Central memory CD8-positive, alpha-beta T cell (primary cell): ENCODE results near the gene WIPI1.
"Not testable (repeated sequence)": the region's sequence is repeated elsewhere in the genome, so short reads cannot be mapped to it uniquely, and the experiment has no call there.

ENCODE experiments used
- ATAC-seq: fragments of 150-1000 bp; cut with Tn5 transposase; replicated peaks from 2 replicates; pipeline ENCODE4 v1.10.0; 2022; ENCODE audit warnings: mild to moderate bottlenecking, moderate FRiP score, moderate number of reproducible peaks; ENCODE audit not compliant: poor library complexity, severe bottlenecking; ENCODE audit errors: extremely low read depth
- DNase-seq, 2 donors: peaks; one replicate each; pipeline ENCODE4 v3.0.0; 2021; ENCODE audit warnings: low spot score in 2 of 2
- H3K27ac Mint-ChIP-seq: one replicate; pipeline ENCODE4 v1.8.0; 2022; ENCODE audit warnings: low read depth, mild to moderate bottlenecking, moderate library complexity, mixed read lengths
- H3K27me3 Mint-ChIP-seq: one replicate; pipeline ENCODE4 v1.8.0; 2022; ENCODE audit warnings: mixed read lengths
- H3K36me3 Mint-ChIP-seq: one replicate; pipeline ENCODE4 v1.8.0; 2022; ENCODE audit warnings: mild to moderate bottlenecking, moderate library complexity, mixed read lengths; ENCODE audit not compliant: insufficient read depth
- H3K4me1 Mint-ChIP-seq: one replicate; pipeline ENCODE4 v1.8.0; 2022; ENCODE audit warnings: mixed read lengths
- H3K4me3 Mint-ChIP-seq: one replicate; pipeline ENCODE4 v1.8.0; 2022; ENCODE audit warnings: mild to moderate bottlenecking, moderate library complexity, mixed read lengths
- H3K9me3 Mint-ChIP-seq: one replicate; pipeline ENCODE4 v1.8.0; 2022; ENCODE audit warnings: mixed read lengths

WIPI1 gene, protein sequence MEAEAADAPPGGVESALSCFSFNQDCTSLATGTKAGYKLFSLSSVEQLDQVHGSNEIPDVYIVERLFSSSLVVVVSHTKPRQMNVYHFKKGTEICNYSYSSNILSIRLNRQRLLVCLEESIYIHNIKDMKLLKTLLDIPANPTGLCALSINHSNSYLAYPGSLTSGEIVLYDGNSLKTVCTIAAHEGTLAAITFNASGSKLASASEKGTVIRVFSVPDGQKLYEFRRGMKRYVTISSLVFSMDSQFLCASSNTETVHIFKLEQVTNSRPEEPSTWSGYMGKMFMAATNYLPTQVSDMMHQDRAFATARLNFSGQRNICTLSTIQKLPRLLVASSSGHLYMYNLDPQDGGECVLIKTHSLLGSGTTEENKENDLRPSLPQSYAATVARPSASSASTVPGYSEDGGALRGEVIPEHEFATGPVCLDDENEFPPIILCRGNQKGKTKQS

GRCh38 chr17:68457168-68457538 is at the start of gene WIPI1:
Gene WIPI1 (minus strand): TSS chr17:68457496. CDS start chr17:68457421, 75 bp downstream.
- Mint-ChIP-seq H3K4me3 (peak within 1 kb of the TSS; percentile 84), H3K4me1 (peaks cover 53% of the 10 kb centered on the region), H3K9me3 (no peaks in the 10 kb centered on the region), H3K27me3 (no peaks in the 10 kb centered on the region), H3K27ac (peak within 1 kb of the TSS; percentile 88), H3K36me3 (peaks cover 7% of the 10 kb centered on the region)
- DNase-seq = peak in 1 of 2 donors; percentile 41
- peak; percentile 29 for ATAC-seq

GRCh38 chr17:68505951-68506350 is 48.7 kb upstream of the WIPI1 start:
- H3K4me1 Mint-ChIP-seq = peaks cover 21% of the 10 kb centered on the region
- no peaks in the 10 kb centered on the region for H3K9me3 Mint-ChIP-seq
- no peak for DNase-seq
- peaks cover 14% of the 10 kb centered on the region for H3K27me3 Mint-ChIP-seq
- ATAC-seq = no peak
- no peak overlapping the region for H3K4me3 Mint-ChIP-seq
- peaks cover 4% of the 10 kb centered on the region for H3K36me3 Mint-ChIP-seq
- H3K27ac Mint-ChIP-seq = no peak overlapping the region

GRCh38 chr17:68501074-68501473 is 43.8 kb upstream of the WIPI1 start:
- DNase-seq (no peak), ATAC-seq (no peak)
- H3K27me3 Mint-ChIP-seq = peaks cover 17% of the 10 kb centered on the region
- no peak overlapping the region for H3K4me3 Mint-ChIP-seq
- H3K36me3 Mint-ChIP-seq = no peaks in the 10 kb centered on the region
- H3K27ac Mint-ChIP-seq = no peak overlapping the region
- H3K4me1 Mint-ChIP-seq = peaks cover 23% of the 10 kb centered on the region
- H3K9me3 Mint-ChIP-seq = no peaks in the 10 kb centered on the region

- peaks cover 17% of the 10 kb centered on the region for H3K27me3 Mint-ChIP-seq
- DNase-seq (no peak), ATAC-seq (no peak)
- no peaks in the 10 kb centered on the region for H3K36me3 Mint-ChIP-seq
- no peak overlapping the region for H3K4me3 Mint-ChIP-seq
- H3K27ac Mint-ChIP-seq = no peak overlapping the region
- H3K4me1 Mint-ChIP-seq = peaks cover 23% of the 10 kb centered on the region
- H3K9me3 Mint-ChIP-seq = no peaks in the 10 kb centered on the region
Observed at GRCh38 chr17:68499587-68499986, 42.3 kb upstream of the WIPI1 start.

GRCh38 chr17:68498479-68499326 is 41.4 kb upstream of the WIPI1 start:
- Mint-ChIP-seq H3K9me3 (no peaks in the 10 kb centered on the region), H3K36me3 (no peaks in the 10 kb centered on the region), H3K27ac (peak overlapping the region; percentile 33), H3K4me3 (no peak overlapping the region), H3K27me3 (peaks cover 17% of the 10 kb centered on the region), H3K4me1 (peaks cover 23% of the 10 kb centered on the region)
- ATAC-seq (no peak), DNase-seq (no peak)

DNA sequence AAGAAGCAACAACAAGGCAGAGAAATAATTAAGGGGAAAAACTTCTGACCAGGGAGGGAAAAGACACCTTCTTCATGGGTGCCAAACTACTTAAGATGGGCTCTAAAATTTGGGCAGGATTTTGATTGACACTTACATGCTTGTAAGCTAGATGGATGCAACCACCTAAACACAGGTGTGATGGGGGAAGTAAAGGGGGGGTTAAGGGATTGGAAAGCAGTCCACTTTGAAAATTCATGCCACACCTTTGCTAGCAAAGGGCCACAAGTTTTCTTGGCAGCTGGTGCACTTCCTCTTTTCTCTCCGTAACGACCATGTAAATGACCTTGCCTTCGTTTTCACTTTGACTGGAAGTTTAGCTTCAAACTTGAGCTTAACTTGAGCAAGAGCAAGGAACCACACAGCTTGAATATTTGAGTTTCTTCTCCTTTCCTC is 40.6 kb upstream of the WIPI1 start:
- DNase-seq (no peak), ATAC-seq (peak; percentile 40)
- peaks cover 17% of the 10 kb centered on the region for H3K27me3 Mint-ChIP-seq
- H3K4me3 Mint-ChIP-seq = no peak overlapping the region
- peak overlapping the region; percentile 33 for H3K27ac Mint-ChIP-seq
- H3K4me1 Mint-ChIP-seq = peaks cover 23% of the 10 kb centered on the region
- H3K36me3 Mint-ChIP-seq = no peaks in the 10 kb centered on the region
- no peaks in the 10 kb centered on the region for H3K9me3 Mint-ChIP-seq

DNA sequence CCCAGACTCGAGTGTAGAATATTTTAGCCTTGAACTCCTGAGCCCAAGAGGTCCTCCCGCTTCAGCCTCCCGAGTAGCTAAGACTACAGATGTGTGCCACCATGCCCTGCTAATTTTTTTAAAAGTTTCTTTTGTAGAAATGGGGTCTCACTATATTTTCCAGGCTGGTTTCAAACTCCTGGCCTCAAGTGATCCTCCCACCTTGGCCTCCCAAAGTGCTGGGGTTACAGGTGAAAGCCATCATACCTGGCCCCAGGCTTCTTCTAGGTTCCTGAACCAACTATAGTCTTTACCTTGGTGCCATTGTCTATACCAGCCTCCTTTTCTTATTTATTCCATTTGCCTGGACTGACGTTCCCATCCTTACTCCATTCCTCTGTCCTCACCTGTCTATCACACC is 37.8 kb upstream of the WIPI1 start:
- H3K27ac Mint-ChIP-seq = no peak overlapping the region
- no peaks in the 10 kb centered on the region for H3K27me3 Mint-ChIP-seq

GRCh38 chr17:68492394-68493054 is 35.2 kb upstream of the WIPI1 start:
- H3K27ac Mint-ChIP-seq, H3K4me3 Mint-ChIP-seq, H3K36me3 Mint-ChIP-seq, H3K27me3 Mint-ChIP-seq, ATAC-seq, H3K9me3 Mint-ChIP-seq, DNase-seq: not testable (repeated sequence)
- H3K4me1 Mint-ChIP-seq = peaks cover 16% of the 10 kb centered on the region

More for the DNA sequence above, 37.8 kb upstream of the WIPI1 start:
- H3K36me3 Mint-ChIP-seq = no peaks in the 10 kb centered on the region
- no peak for DNase-seq
- ATAC-seq = no peak
- no peak overlapping the region for H3K4me3 Mint-ChIP-seq
- peaks cover 23% of the 10 kb centered on the region for H3K4me1 Mint-ChIP-seq
- no peaks in the 10 kb centered on the region for H3K9me3 Mint-ChIP-seq

DNA sequence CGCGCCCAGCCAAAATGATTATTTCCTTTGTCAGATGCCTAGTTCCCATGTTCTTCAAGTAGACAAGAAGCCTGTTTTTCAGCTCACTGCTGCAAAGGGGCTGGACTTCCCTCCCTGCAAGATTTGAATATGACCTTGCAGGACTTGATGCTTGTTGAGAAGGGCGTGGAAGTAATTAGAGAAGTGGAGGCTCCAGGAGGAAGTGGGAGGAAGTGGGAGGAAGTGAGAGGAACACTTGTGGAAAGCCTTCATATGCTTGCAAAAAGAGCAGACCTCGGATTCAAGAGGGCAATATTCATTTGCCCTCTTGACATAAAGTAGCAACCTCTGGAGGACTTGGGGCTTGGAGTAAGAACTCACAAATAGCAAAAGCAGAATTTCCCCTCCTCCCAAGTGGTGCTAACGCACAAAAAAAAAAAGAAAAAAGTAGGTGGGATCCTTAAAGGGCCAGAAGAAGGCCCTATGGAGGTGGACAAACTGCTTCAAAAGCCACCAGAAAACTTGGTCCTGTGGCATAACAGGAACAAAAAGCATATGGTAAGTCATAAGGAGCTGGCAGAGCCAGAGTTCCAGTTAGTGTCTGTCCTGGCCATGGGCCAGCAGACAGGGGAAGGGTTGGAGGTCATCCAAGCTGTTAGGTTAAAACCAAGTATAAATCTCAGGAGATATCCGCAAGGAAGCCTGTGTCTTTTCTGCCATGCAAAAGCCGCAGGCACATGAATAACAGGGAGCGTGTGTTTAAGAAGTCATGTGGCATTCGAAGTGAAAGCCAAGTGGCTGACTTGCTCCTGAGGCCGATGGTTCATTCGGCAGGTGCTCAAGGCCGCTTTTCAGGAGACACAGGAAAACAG is 34.3 kb upstream of the WIPI1 start:
- no peak for ATAC-seq
- peak overlapping the region; percentile 41 for H3K27ac Mint-ChIP-seq

DNA sequence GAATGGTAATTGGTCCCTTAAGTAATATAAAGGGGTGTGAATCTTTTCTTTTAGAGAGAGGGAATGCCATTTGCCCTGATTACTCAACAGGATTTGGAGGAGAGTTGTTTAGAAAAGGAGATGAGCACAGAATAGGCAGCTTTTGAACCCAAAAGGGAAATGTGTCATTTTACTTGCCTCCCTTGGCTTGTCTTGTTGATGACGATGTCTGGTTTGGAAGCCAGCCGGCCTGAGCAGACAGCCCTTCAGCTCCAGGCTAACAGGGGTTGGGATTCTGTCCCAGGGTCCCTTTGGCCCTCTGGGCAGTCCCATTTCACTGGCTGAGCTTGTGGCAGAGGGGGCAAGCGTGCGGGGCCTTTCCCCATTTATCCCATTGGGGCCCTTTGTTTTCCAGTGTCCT is 32.6 kb upstream of the WIPI1 start:
- Mint-ChIP-seq H3K4me1 (peaks cover 18% of the 10 kb centered on the region), H3K4me3 (no peak overlapping the region), H3K9me3 (no peaks in the 10 kb centered on the region), H3K27ac (no peak overlapping the region), H3K36me3 (peaks cover 7% of the 10 kb centered on the region), H3K27me3 (peaks cover 17% of the 10 kb centered on the region)
- DNase-seq (no peak), ATAC-seq (no peak)

More for the DNA sequence above, 34.3 kb upstream of the WIPI1 start:
- Mint-ChIP-seq H3K27me3 (peaks cover 3% of the 10 kb centered on the region), H3K9me3 (no peaks in the 10 kb centered on the region), H3K36me3 (peaks cover 7% of the 10 kb centered on the region), H3K4me1 (peaks cover 18% of the 10 kb centered on the region), H3K4me3 (no peak overlapping the region)
- no peak for DNase-seq

DNA sequence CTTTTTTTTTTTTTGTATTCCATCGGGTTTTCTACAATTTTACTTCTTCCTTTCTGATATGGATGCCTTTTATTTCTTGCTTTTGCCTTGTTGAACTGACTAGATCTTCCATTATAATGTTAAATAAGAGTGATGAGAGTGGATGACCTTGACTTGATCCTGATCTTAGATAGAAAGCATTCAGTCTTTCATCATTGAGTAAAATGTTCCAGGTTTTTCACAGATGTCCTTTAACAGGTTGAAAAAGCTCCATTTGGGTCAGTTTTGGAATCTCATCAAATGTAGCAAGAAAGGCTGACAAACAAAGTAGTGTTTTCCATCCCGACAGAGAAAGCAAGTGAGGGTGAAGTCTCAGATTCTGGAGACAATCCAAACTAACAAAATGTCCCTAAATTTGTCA is 27.2 kb upstream of the WIPI1 start:
- Mint-ChIP-seq H3K27me3 (peaks cover 42% of the 10 kb centered on the region), H3K4me1 (peaks cover 13% of the 10 kb centered on the region), H3K27ac (no peak overlapping the region), H3K4me3 (no peak overlapping the region), H3K9me3 (no peaks in the 10 kb centered on the region), H3K36me3 (peaks cover 7% of the 10 kb centered on the region)
- DNase-seq = no peak
- ATAC-seq = no peak
